Glomerular visceral epithelial cell (primary cell): ENCODE results near the gene PNPLA7.

ENCODE experiments used
- DNase-seq: peaks from one replicate; pipeline ENCODE4 v3.0.0-alpha.2; 2016; ENCODE audit errors: extremely low spot score

The PNPLA7 gene

GRCh38 chr9:137421838-137422603 lies 128.2 kb downstream of the PNPLA7 start:
- no peak for DNase-seq

GRCh38 chr9:137417161-137418021 lies 132.8 kb downstream of the PNPLA7 start:
- DNase-seq = no peak

- no peak for DNase-seq
These were observed 133.5 kb downstream of the PNPLA7 start for GRCh38 chr9:137416563-137417151.

GRCh38 chr9:137416006-137416562 lies 134.1 kb downstream of the PNPLA7 start:
- DNase-seq = no peak

GRCh38 chr9:137415451-137415850 lies 134.8 kb downstream of the PNPLA7 start:
- no peak for DNase-seq

- DNase-seq = peak; percentile 34
These were observed 137.8 kb downstream of the PNPLA7 start for GRCh38 chr9:137412431-137412830.

- DNase-seq = peak; percentile 97
These were observed 138.4 kb downstream of the PNPLA7 start for GRCh38 chr9:137411645-137412380.

- peak; percentile 77 for DNase-seq
These were observed 138.9 kb downstream of the PNPLA7 start for GRCh38 chr9:137411260-137411644.

- no peak for DNase-seq
These were observed 139.3 kb downstream of the PNPLA7 start for GRCh38 chr9:137410891-137411249.

GRCh38 chr9:137410236-137410890 lies 139.8 kb downstream of the PNPLA7 start:
- DNase-seq = peak; percentile 78
